HG02885 (cell line): ENCODE measurements around the gene WDR35.
A peak's percentile ranks its signal among the peaks of the same experiment; 100 is the strongest.

ENCODE experiments used
- ATAC-seq: cut with Tn5 transposase; IDR thresholded peaks from one replicate; pipeline ENCODE4 v1.9.1; 2021; ENCODE audit warnings: mild to moderate bottlenecking; ENCODE audit not compliant: unreplicated experiment, poor library complexity

WDR35 gene

GRCh38 chr2:19876751-19877150 lies 113.2 kb downstream of the WDR35 start:
- ATAC-seq, result no peak

GRCh38 chr2:19875280-19875679 lies 114.6 kb downstream of the WDR35 start:
- ATAC-seq, result no peak

GRCh38 chr2:19874726-19875125 lies 115.2 kb downstream of the WDR35 start:
- no peak for ATAC-seq

- ATAC-seq, result no peak
Observed at GRCh38 chr2:19873014-19873413, 116.9 kb downstream of the WDR35 start.

- ATAC-seq, result no peak
Observed at GRCh38 chr2:19872302-19872701, 117.6 kb downstream of the WDR35 start.

GRCh38 chr2:19871836-19872235 lies 118.1 kb downstream of the WDR35 start:
- no peak for ATAC-seq

- ATAC-seq, result no peak
Observed at GRCh38 chr2:19870792-19871191, 119.1 kb downstream of the WDR35 start.

- peak; percentile 84 for ATAC-seq
Observed at GRCh38 chr2:19868701-19869580, 121.0 kb downstream of the WDR35 start.

- peak; percentile 10 for ATAC-seq
Observed at GRCh38 chr2:19868224-19868623, 121.7 kb downstream of the WDR35 start.

- no peak for ATAC-seq
Observed at GRCh38 chr2:19866771-19867170, 123.1 kb downstream of the WDR35 start.

GRCh38 chr2:19865151-19865550 lies 124.8 kb downstream of the WDR35 start:
- peak; percentile 41 for ATAC-seq

GRCh38 chr2:19864381-19864780 lies 125.5 kb downstream of the WDR35 start:
- no peak for ATAC-seq

- ATAC-seq, result peak; percentile 79
Observed at GRCh38 chr2:19863303-19864041, 126.4 kb downstream of the WDR35 start.

- ATAC-seq, result no peak
Observed at GRCh38 chr2:19861813-19862212, 128.1 kb downstream of the WDR35 start.
